HG02678 (cell line): Measurements from ENCODE around the gene CD34.
"Not testable (repeated sequence)": the region's sequence is repeated elsewhere in the genome, so short reads cannot be mapped to it uniquely, and the experiment has no call there.

Source experiments
- ATAC-seq: cut with Tn5 transposase; IDR thresholded peaks from one replicate; pipeline ENCODE4 v1.9.1; 2021; ENCODE audit warnings: mild to moderate bottlenecking, moderate library complexity; ENCODE audit not compliant: unreplicated experiment

Gene CD34

DNA sequence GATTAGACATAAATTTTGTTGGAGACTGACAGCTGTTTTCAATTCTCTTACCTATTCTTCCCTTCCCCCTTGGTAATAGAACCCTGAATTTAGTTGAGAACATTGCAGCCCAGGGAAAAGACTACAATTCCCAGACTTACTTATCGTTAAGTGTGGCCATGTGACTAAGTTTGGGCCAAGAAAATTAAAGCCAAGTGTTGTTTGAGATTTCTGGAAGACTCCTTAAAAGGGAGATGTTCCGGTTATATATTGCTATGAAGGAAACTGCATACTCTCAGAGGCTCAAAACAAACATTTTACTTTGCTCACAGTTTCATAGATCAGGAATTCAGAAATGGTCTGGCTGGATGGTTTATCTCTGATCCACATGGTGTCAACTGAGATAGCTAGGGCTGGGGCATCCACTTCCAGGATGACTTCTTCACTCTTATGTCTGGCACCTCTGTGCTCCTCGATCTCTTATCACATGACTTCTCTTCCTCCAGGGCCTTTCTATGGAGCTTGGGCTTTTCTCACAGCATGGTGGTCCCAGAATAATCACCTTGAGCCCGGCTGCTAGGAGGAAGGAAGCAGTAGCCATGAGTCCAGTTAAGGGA lies 22.4 kb upstream of the CD34 start:
- ATAC-seq: no peak

DNA sequence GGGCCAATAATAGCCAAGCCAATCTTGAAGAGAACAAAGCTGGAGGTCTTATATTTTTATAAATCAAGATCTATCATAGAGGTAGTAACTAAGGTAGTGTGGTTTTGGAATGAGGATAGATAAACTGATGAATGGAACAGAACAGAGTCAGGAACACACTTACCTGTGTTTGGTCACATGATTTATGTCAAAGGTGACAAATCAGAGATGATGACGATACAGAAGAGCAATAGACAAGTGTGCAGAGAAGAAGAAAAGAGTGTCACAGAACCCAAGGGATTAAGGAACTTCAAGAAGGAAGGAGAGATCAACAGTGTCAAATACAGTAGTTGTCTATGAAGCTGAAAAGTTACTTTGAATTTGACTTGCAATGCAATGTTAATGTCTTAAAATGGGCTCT lies 16.1 kb upstream of the CD34 start:
- no peak for ATAC-seq

DNA sequence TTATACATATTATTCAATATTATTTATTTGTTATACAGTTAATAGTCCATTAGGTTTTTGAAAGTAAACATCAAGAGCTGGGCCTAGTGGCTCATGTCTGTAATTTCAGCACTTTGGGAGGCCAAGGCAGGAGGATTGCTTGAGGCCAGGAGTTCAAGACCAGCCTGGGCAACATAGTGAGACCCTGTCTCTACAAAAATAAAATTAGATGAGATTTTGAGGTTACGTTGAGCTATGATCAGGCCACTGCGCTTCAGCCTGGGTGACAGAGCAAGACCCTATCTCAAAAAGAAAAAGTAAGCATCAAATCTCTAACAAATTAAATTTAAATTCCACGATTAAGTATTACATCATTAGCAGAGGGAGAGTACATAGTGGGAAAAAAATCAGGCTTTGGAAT lies 15.0 kb upstream of the CD34 start:
- not testable (repeated sequence) for ATAC-seq

DNA sequence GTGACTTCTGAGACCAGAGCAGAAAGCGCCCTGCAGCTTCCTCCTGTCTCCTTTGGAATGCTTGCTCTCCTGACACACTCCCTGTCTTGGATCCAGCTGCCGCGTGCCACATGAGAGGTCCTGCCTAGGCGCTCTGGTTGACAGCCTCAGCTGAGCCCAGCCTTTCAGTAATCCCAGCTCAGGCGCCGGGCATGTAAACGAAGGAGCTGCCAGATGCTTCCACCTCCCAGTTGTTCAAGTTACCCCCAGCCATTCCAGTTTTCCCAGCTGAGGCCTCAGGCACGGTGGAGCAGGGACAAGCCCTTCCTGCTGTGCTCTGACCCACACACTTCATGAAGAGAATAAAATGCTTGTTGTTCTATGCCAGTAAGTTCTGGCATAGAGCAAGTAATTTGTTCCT lies 14.3 kb upstream of the CD34 start:
- no peak for ATAC-seq

DNA sequence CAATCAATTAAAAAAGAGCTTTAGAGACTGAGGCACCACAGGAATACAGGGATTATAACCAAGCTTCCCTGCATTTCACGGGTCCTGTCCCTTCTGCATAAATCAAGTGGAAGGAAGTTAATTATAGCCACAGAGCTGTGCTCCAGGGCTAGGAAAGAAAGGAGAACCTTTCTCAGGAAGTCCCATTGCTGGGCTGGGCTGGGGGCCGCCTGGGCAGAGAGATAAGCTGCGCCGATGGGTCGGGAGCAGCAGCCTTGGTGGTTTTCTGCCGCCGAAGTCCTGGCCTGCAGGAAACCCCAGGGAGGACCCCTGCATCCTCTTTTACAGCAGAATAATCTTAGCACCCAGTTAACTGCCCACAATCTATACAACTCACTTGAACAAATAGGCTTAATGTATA lies 12.6 kb upstream of the CD34 start:
- ATAC-seq: no peak

DNA sequence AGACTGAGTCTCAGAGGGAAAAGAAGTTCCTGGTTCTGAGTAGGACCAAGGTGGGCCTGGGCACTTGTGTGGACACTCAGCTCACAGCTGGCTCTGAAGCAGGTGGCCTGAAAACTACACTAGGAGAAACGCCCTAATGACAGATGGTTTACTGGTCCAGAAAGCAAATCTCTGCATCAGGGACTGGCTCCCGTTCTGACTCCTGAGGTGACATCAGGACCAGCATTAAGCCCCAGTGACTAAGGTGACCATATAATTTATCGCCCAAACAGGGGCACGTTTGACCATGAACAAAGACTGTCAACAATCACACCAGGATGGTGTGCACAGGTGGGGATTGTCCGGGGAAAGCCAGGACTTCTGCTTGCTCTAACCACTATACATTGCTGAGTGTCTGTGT lies 12.2 kb upstream of the CD34 start:
- no peak for ATAC-seq

DNA sequence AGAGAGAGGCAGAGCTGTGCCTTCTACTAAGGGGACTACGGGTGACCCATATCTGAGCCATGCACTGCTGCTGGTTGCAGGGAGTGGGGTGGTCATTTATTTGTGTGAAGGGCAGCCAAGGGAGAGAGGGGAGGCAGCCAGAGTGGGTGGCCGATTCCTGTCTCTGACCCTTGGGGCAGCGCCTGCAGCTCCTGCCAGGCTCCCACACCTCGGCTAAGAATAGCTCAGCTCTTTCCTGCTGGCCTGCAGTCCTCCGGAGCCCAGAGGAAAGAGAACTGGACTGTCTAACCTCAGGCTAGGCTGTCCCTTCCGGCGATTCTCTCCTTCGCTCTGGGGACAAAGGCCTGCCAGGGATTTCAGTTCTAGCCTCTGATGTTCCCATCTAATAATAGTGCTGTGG lies 11.6 kb upstream of the CD34 start:
- ATAC-seq: no peak

DNA sequence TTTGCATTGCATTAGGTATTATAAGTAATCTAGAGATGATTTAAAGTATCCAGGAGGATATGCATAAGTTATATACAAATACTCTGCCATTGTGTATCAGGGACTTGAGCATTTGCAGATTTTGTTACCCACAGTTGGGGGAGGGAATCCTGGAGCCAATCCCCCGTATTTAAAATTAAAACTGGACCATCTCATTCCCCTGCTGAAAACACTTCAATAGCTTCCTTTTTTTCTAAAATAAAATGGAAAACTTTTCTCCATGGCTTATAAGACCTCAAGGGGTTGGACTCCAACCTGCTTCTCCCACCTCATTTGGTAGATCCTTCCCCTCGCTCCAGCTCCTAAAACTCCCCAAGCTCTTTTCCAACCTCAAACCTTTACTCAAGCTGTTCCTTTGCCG lies 10.4 kb upstream of the CD34 start:
- no peak for ATAC-seq

DNA sequence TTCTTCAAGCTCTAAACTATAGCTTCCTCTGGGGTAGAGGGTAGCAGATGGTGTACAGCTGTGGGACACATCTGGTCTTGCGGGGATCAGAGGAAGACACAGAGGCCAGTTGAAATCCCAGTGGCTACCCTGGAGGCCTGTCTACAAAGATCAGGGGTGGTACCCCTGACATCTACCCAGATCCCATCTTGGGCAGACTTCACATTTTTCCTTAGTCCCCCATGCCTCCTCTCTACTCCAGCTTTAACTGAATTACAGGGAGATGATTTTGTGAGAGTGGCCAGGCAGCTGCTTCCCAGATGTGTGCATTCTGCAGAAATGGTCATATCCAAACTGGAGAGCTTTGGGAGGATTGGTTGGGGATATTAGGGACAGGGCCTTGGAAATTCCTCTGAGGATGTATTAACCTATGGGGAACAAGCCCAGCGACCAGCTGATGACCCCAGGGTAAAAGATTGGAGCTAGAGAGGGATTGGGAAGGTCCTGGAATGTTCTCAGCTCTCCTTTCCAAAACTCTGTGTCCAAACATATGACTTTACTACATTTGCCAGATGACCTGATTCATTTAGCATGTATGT lies 9.6 kb upstream of the CD34 start:
- ATAC-seq: no peak

DNA sequence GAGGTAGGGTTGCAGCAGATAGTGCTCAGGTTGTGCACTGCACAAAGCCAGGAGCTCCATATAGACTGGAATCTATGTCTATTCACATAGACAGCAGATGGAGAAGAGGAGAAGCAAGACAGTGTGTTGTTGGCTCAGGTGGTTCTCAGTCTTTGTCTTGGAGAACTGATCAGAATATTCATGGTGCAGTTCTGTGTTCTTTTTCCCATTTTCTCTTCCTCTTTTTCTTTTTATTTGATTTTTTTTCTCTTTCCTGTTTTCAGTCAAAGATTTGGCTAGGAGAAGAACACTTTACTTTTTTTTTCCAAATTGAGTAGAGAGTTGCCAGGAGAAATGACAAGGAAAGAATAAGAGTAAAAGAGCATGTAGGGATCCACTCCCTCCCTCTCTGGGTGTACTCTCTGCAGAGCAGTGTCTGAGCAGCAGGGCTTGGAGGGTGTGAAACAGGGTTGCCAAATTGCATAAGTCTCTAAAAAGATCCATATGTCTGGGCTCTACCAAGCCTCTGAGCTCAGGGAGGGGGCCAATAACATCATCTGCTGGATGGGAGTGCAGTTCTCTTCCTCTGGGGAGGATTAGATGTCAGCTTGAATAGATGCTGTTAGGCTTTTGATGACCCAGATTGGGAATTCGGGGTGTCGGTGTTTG lies 8.7 kb upstream of the CD34 start:
- no peak for ATAC-seq

DNA sequence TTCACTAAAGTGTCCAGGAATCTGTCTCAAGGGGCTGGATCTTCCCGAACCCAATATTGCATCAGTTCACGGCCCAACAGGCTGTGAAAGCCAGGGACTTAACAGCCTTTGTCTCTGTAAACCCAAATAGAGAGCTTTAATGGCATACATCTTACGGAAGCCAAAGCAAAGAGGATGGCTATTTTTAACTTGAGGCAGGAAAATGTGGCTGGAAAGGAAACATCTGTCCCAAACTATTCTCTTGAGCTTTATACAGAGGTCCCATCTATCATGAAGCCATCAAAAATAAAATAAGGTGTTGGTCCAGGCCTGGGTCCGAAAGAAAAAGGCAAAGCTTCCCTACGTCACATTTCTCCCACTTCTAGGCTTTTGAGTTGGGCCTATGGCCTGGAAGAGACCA lies 7.7 kb upstream of the CD34 start:
- ATAC-seq: no peak

DNA sequence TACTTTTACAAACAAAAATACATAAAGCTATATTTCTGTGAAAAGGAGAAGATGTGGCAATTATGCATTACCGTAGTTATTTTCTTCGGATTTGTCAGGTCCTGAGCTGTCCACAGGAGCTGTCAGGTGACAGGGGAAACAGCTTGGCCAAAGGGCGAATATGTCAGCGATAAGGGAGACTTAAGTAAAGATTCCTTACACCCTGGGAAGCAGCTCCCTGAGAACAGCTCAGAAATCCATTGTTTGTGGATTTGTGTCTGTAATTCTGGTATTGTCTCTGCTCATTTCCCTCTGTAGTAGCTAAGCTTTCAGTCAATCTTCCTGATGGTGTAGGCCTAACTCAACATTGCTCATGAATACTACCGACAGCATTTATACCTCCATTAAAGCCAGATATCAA lies 7.1 kb upstream of the CD34 start:
- ATAC-seq: no peak

DNA sequence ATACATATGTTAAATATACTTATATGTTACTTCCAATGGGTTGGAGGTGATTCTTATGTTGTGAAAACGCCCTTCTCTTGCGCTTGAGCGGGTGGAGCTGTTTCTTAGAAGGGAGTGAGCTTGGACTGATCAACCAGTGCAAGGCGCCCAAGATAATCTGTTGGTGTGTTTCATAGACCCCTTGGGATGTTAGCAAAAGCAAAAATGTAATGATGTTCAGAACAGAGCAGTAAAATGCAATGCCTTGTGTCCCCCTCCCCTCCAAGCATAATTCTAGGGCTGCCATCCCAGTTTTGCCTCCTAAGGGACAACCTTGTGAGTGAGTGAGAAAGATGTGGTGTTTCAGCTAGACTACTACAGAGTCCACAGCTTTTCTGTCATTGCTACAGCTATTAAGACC lies 6.2 kb upstream of the CD34 start:
- no peak for ATAC-seq

DNA sequence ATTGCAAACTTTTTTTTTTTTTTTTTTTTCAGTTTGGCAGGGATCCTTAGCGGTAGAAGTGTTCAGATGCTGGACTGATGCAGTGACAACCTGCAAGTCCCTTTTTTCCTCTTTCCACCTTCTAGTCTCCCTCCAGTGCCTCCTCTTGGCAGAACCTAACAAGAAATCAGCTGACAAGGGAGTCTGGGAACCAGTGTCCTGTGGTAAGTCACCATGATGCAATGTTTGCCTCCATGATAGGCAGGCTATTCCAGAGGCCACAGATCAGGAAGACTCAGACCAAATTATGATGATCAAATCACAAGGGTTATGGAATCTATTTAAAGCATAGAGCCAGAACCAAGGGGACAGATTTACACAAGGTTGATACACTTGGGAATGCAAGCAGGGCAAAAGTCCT lies 3.0 kb upstream of the CD34 start:
- ATAC-seq: no peak

DNA sequence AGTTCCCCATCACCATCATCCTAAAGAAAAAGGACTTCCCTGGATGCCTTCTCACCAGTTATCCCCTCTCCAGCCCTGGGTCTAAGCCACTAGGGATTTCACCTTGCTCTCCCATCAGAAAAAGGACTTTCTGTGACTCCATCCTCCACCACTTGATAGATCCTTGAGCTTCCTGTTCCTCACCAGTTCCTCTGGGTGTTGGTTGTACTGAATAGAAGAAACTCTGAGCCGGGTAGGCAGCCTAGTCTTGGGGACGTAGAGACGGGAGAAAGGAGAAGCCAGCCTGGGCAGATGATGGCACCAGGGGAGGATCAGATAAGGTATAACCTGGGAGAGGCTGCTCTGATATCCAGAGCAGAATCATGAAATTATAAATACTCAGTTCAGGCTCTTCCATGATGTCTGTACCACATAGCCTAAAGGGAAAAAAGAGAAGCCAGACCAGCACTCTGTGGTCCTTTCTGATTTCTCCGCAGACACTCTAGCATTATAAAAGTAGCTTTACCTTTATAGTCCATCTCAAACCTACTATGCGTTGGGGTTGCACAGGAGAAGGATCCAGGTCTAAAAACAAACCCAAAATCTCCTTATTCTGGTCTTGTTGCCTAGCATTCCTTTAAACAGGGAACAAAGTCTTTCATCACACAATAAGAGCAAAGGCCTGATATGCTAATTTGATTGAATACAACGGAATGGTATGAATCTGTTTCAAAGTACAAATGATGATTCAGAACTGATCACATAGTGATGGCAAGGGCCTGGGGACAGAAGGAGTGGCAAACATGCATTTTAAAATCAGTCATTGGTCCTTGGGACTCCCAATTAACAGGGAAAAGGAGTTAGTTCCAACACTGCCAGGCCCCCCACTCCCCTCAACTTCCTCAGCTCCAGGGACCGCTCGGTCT lies 1.2 kb upstream of the CD34 start:
- ATAC-seq: no peak

DNA sequence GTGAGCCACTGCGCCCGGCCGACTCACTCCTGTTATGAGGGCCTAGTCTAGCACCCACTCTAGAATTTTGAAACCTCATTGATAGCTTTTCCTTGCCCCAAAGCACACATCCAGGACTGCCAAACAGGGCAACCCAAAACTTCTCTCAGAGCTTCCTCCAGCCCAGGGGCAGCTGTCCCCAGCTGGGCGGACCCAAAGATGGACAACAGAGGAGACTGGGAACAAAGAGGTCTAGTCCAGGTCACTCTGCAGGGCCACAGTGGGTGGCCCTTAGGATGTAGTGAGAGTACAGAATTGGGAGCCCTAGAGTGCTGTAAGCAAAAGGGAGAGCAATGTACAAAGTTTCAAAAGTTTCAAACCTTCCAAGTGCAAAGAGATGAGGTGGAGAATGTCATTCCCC lies 1.2 kb downstream of the CD34 start:
- no peak for ATAC-seq

DNA sequence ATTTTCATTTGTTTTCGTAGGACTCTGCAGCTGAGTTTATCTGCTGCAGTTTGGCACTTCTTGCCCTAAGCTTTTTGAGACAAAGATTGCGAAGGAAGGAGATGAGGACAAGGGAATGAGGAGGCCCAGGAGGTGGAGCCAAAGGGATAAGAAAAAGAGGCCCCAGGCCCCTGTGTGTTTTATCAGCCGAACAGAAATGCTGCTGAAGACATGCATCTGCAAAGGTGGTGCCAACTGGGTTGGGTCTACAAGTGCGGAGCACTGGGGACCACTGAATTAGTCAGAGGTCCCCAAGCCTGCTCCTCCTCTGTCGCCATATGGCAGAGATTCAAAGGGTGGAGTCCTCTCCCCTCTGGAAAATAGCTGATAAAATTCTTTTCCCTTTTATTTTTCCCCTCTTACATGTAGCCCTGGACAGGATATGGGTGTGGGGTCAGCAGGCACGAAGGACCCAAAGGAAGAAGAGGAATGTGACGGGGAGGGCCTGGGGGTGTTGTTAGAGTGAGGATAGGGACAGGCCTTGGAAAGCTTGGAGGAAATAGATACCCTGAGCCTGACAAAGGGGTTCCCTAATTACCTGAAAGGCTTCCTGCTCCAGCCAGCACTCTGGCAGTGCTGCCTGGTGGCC lies 2.7 kb downstream of the CD34 start:
- ATAC-seq: no peak

DNA sequence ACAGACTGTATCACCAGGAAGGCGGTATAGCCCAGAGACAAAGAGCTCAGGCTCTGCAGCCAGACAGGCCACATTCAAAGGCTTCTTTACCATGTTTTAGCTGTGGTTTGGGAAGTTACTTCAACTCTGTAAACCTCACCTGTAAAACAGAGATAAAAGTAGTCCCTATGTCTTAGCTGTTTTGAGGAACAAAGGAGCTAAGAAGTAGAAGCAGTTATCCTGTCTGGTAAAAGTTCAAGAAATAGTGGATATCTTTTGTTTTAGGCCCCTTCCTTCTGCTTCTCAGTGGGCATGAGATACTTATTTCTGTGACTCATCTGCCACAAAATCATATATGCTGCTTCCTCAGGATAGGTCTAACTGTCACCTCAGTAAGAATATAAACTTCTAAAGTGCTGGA lies 6.5 kb downstream of the CD34 start:
- ATAC-seq: no peak

DNA sequence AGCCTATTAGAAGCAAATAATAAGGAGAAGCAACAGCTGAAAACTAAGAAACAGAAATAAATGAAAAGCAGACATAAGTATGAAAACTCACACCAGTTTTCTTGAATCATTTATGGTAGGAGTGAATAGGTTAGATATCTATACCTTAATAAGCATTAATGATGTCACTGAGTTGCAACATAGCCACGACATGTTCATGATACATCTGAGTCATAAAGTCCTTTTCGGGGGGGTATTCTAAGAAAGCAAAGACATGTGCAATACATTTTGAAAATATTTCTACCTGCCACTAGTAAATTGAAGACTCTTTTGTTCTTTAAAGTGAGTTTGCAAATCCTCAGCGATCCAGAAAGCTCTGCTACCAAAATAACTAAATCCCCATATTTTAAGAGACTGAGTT lies 7.2 kb downstream of the CD34 start:
- ATAC-seq: no peak

DNA sequence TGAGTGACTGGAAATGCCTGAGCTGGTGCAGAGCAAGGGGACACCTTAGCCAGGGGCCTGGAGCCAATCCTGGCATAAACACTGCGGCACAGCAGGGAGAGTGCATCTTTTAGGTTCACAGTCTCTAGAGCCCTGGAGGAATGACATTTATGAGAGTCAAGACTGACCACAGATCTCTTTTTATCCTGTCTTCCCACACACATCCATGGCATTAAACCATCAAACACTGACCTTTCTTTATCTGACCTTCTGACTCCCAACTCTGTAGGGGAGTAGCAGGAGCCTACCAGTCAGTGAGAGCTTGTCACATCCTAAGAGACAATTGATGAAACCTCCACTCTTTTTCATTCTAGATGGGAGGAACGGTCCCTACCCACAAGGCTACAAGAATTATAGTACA lies 7.9 kb downstream of the CD34 start:
- no peak for ATAC-seq

DNA sequence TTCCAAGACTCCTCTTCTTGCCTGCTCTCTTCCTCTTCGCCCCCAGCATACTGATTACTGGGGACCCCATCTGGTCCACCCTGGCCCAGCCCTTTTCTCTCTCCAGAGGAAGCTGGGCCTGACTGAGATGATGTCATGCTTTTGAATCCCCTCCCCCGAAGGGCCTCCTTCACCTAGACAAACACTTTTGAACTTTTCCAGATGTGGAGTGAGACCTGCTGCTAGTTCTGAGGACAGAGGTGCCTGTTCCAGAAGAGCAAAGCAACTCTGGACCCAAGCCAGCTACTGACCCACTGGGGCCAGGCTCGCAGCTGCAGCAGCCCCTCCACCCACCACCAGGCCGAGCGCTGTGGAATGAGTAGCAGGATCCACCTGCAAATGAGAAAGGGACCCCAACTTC lies 8.4 kb downstream of the CD34 start:
- ATAC-seq: no peak
